NCI-H524 (cell line): ENCODE results near the gene TBX4.
"Not testable (repeated sequence)": the region's sequence is repeated elsewhere in the genome, so short reads cannot be mapped to it uniquely, and the experiment has no call there.

Experiments
- DNase-seq, 2 experiments: peaks; one replicate each; lab custom pipeline; 2025; lab: John Stamatoyannopoulos, UW

Gene TBX4

DNA sequence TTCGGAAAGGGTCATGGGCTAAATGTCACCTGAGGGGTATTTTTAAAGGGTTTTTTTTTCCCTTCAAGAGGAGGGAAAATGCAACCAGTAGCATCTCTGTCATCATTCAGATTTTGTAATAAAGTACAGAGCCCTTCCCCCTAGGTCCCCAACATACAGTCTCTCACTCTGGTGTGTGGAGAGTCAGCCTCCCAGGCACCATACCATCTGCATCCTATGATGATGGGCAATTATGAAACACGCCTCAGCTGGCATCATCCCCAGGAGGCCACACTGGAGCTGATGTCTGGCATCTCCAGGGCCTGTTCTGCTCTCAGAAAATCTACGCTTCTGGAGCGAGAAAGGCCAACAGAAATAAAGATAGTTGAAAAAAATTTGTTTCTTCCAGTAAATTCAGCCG is 32.0 kb downstream of the TBX4 start:
- peak; percentile 7 to 17 for DNase-seq

DNA sequence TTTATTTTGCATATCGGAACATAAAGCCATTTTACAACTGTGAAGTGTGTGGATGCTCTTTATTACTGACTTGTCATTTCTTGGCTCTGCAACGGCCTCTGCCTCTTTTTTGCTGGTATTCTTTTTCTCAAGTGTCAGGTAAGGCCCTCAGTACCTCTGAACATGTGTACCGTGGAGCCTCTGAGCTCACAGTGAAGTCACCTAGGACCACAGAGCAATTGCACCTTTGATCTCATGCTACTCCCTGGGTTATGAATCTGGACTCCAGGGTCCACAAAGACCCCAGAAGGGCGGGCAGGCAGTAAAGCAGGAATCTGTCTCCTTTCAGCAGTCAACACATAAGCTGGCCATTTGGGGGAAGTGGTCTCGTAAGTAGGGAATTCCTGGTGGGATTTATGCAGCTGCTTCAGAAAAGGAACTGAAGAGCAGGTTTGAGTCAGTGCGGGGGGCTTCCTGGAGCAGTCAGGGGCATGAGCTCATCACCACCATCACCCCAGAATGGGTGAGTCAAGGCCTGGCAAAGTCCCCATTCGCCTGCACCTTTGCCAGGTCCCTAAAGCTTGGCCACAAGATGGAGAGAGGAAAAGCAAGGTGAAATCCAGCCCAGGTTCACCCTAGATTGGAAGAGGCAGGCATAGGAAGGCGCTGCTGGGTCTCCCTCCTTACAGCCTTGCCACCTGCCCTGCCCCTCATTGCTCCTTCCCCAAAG is 33.0 kb downstream of the TBX4 start:
- no peak for DNase-seq

GRCh38 chr17:61486135-61487120 is 34.2 kb downstream of the TBX4 start:
- DNase-seq, result peak; percentile 12 to 35

- DNase-seq, result no peak
Observed at GRCh38 chr17:61487161-61487988, 35.2 kb downstream of the TBX4 start.

DNA sequence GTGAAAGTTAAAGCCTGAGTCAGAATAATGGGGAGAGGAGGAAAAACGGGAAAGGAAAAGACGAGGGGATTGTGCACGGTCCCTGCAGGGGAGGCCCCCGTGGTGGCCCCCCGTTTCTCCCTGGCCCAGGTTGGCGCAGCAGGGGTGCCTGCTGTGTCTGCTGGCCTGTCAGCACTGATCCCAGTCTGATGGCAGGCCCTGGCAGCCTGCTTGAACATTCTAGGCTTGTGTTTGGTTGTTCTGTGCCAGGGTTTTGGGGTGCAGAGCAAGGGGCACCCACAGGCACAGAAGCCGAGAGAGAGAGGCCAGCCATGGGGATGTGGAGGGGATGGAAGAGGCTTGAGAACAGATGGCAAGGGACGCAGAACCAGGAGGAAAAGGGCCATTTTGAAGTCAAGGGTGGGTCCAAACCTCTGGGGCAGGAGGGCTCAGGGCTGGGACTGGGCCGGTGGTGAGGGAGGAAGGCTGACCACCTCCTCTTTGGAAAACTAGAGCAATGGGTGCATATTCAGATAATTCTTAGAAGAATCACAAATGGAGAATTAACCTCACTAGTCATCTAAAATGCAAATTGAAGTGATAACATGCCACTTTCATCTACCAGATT is 35.9 kb downstream of the TBX4 start:
- no peak for DNase-seq

DNA sequence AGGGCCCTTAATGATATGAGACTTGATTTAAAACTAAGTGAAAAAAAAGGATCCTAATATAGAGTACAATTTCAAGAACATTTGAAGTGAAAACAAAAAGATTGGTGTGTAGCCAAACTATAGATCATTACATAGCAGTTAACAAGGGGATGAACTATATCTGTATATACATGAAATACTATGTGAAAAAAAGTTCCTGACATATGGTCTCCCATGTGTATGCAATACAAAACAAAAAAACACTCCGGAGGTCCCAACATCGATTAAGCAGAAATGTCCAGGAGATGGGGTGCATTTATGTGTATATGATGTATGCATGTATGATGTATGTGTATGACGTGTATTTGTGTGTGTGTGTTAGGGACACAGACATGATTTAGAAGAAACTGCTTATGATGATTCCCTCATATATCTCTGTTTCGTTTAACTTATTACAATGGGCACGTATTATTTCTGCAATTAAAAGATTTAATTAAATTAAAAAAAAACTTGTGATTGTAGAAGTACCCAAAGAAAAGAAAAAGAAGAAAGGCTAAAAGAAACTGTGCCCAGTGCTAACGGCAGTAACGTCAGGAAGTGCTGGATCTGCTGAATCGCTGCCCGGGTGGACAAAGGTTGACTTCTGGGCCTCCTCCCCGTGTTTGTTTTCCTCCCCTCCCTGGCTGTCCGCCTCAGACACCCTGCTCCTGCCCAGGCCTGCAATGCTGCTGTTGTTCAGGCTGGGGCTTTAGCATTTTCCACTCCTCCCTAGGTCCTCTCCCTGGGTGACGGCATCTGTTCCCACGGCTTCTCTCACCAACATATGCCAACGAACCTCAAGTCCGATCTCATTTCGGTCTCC is 36.9 kb downstream of the TBX4 start:
- no peak for DNase-seq

DNA sequence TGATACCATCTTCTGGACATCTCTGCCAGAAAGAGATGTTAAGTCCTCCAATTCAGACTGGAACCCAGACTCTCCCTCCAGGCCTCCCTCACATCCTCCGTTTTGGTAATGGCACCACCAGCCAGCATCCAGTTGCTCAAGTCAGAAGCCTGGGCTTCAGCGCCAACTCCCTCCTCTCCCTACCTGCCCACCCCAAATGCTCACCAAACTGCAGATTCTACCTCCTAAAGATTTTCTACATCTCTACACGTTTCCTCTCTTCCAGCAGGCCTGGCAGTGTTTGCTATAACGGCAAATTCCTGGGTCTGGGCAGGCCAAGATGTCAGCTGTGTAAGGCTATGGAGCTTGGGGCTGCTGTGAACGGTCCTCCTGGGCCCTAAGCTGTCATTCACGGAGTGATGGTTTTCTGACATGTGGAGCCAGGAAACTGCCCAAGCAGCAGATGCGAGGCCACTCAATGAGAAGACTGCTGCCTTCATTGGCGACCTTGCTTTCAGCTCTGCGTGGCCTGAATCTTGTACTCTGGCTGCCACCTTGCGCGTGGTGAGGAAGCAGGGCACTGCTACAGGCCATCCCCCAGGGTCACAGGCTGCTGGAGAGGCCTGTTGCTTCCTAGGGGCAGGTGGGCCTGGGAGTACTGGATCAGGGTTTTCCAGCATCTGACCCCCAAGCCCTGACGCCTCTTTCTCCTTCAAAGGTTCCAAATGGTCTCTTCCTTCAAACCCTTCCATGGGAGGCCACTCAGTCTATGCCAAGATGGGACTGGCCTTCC is 37.7 kb downstream of the TBX4 start:
- no peak for DNase-seq

GRCh38 chr17:61490540-61490975 is 38.3 kb downstream of the TBX4 start:
- DNase-seq, result no peak

- peak in 1 of 2 experiments; percentile 50 for DNase-seq
Observed at GRCh38 chr17:61491981-61492380, 39.8 kb downstream of the TBX4 start.

DNA sequence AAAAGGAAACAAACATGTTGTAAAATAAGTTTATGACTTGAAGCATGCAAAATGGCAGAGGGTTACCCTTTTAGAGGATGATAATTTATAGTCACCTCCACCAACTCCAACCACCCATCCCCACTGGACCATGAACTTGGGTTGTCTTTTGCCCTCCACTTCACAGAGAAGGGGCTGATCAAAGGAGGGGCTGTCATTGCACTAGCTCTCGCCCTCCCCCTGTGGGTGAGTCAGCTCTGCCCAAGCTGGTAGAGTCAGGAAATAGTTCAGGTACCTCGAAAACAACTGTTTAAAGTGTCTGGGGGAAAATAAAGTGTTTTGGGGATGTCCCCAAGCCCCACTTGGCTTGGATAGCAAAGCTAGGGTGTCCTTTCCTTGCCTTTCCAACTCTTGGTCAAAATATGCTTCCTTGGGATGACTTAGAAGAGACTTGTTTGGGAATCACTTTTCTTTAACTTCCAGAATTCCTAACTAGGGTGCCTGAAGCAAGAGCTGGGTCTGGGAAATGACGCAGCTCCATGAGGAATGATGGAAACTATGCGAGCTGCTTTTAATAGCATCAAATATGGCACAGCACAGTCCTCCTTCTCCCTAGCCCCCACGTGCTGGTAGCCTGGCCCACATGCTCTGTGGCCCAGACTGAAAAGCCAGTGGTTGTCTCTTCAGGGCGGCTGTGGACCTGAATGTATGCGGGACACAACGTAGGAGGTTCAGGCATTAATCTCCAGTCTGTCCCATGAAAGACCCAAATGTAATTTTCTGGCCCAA is 40.7 kb downstream of the TBX4 start:
- no peak for DNase-seq

DNA sequence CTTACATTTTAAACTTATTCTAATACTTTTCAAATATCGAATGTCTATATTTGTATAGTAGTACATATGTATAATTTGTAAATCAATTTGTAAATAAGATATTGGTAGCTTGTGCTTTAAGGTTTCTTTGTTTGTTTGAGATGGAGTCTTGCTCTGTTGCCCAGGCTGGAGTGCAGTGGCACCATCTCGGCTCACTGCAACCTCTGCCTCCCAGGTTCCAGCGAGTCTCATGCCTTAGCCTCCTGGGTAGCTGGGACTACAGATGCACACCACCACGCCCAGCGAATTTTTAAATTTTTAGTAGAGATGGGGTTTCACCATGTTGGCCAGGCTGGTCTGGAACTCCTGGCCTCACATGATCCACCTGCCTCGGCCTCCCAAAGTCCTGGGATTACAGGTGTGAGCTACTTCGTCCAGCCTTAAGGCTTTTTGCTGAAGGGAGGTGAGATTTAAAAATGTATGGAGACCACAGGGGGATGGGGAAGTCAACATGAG is 41.7 kb downstream of the TBX4 start:
- not testable (repeated sequence) for DNase-seq

- no peak for DNase-seq
Observed at GRCh38 chr17:61494325-61495160, 42.3 kb downstream of the TBX4 start.

DNA sequence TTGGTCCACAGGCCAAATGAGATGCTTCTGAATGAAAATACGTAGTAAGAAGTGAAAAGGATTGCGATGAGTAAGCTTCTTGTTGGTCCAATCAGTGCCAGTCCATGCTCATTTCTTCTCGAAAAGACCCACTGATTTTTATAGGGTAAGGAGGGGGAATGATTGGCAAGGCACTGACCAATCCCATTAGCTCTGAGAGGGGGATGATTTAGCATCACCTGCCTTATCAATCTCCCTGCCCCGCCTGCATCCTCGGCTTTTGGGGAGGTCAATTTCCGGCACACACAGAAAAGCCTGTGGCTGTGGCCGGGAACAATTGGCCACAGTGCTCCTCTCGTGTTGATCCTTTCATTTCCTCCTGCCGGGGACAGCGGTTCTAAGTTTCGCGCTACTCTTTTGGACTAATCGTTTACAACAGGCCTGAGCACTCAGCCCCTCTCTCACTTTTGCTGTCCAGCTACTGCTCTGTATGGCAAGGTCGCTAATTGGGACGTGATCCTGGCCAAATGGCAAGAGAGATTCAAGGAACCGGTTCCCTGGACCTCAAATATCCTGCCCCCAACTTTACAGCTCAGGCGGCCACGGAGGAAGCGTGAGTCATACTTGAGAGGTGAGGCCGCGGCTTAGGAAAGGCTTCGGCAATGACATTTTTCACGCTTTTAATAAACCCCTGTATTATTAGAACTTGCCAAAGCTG is 43.1 kb downstream of the TBX4 start:
- no peak for DNase-seq

DNA sequence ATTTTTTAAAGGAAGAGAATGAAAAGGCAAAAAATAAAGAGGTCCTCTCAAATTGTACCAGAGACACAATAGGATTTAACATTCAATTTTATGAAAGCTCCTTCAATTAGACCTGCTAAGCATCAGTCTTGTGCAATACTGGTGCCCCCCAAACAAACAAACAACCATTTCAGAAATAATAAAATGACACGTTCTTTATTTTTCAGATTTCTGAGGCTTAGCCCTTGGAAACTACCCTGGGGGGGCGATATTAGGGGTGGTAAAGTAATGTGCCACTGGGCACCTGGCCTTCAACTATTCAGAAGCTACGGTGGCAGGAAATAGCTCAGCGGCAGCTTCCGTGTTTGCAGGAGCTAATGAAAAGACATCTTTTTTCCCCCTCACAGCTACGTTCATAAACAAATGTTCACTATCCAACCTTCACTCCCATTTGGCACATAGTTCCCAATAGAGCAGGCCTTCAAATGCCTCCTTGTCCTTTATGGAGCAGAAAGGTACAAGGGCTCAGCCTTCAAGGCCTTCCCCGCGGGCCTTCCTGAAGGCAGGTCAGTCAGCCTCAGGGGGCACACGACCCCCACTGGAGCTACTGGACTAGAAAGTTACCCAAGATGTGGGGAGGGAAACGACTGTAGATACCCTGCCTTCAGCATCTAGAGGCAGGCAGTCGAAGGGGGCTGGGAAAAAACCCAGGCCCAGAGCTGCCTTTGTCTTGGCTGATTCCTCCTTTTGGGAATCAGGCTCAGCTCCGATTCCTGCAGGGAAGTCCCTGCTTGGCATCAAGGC is 44.1 kb downstream of the TBX4 start:
- DNase-seq, result no peak

GRCh38 chr17:61496957-61497653 is 44.9 kb downstream of the TBX4 start:
- DNase-seq, result no peak
